IMR-90 (cell line): Measurements from ENCODE around the gene PXK. TPM values are rescaled to one million over a fixed set of nuclear protein-coding genes. Genes with fewer than 3 reads are reported as not detected.

Experiments
- ATAC-seq: fragments of 200-7000 bp; cut with Tn5 transposase; 2 replicates; pipeline ENCODE4 v1.9.1; 2020; ENCODE audit warnings: low read depth, mild to moderate bottlenecking, moderate library complexity
- BruUV-seq: library from RNA; stranded (reverse); fragments of 400-500 nt; replicated peaks from 2 replicates; lab custom pipeline; 2021; lab: Mats Ljungman, UMichigan
- CTCF ChIA-PET: fragments of 300-600 bp; formaldehyde crosslinking; extraction: SDS; loops from one replicate; lab custom pipeline; 2021; ENCODE audit warnings: antibody characterized with exemption; lab: Yijun Ruan, JAX
- POLR2A ChIA-PET: fragments of 300-600 bp; sonication (Branson Sonifier 250); formaldehyde crosslinking; loops from one replicate; lab custom pipeline; 2022; ENCODE audit warnings: antibody characterized with exemption; ENCODE audit not compliant: unreplicated experiment; lab: Charles Lee
- DNase-seq: peaks from one replicate; pipeline ENCODE4 v3.0.0; 2013
- H2AFZ ChIP-seq: replicated peaks from 2 replicates; pipeline ENCODE3; 2013; ENCODE audit warnings: low read length, mild to moderate bottlenecking; ENCODE audit not compliant: poor library complexity
- H2AK5ac ChIP-seq: 2 replicates; pipeline ENCODE4 v1.6.1; 2013; ENCODE audit warnings: low read depth, low read length, inconsistent platforms
- H2AK9ac ChIP-seq: replicated peaks from 2 replicates; pipeline ENCODE3; 2013; ENCODE audit warnings: mild to moderate bottlenecking, low read depth, low read length, moderate library complexity; ENCODE audit not compliant: poor library complexity
- H2BK120ac ChIP-seq: 2 replicates; pipeline ENCODE4 v1.6.1; 2013; ENCODE audit warnings: low read depth, low read length, inconsistent platforms
- H2BK15ac ChIP-seq: 3 replicates; pipeline ENCODE4 v1.6.1; 2013; ENCODE audit warnings: low read depth, low read length, inconsistent platforms
- H2BK20ac ChIP-seq: 2 replicates; pipeline ENCODE4 v1.6.1; 2013; ENCODE audit warnings: low read depth, mild to moderate bottlenecking, inconsistent platforms, low read length, moderate library complexity
- H2BK5ac ChIP-seq: 2 replicates; pipeline ENCODE4 v1.6.1; 2013; ENCODE audit warnings: mild to moderate bottlenecking, low read depth, low read length, inconsistent platforms; ENCODE audit not compliant: poor library complexity, severe bottlenecking
- H3K14ac ChIP-seq: replicated peaks from 2 replicates; pipeline ENCODE4 v1.6.1; 2013; ENCODE audit warnings: low read depth, low read length, inconsistent platforms
- H3K18ac ChIP-seq: 2 replicates; pipeline ENCODE4 v1.6.1; 2013; ENCODE audit warnings: low read depth, low read length, control low read depth
- H3K23ac ChIP-seq: 2 replicates; pipeline ENCODE4 v1.6.1; 2013; ENCODE audit warnings: low read depth, low read length, inconsistent platforms
- H3K27ac ChIP-seq: 2 replicates; pipeline ENCODE4 v1.5.1; 2013; ENCODE audit warnings: mild to moderate bottlenecking, control low read depth, low read length; ENCODE audit not compliant: insufficient read depth
- H3K27me3 ChIP-seq: 2 replicates; pipeline ENCODE4 v1.6.1; 2013; ENCODE audit warnings: low read length; ENCODE audit not compliant: control insufficient read depth, insufficient read depth
- H3K36me3 ChIP-seq: 2 replicates; pipeline ENCODE4 v1.6.1; 2013; ENCODE audit warnings: low read length, mixed read lengths; ENCODE audit not compliant: control insufficient read depth, insufficient read depth
- H3K4ac ChIP-seq: 2 replicates; pipeline ENCODE4 v1.6.1; 2013; ENCODE audit warnings: low read depth, low read length, inconsistent platforms
- H3K4me1 ChIP-seq: 2 replicates; pipeline ENCODE4 v1.6.1; 2013; ENCODE audit warnings: low read length, mixed read lengths; ENCODE audit not compliant: control insufficient read depth, insufficient read depth
- H3K4me2 ChIP-seq: 2 replicates; pipeline ENCODE4 v1.6.1; 2013; ENCODE audit warnings: low read depth, mild to moderate bottlenecking, control low read depth, low read length, moderate library complexity
- H3K4me3 ChIP-seq: 2 replicates; pipeline ENCODE4 v1.5.1; 2013; ENCODE audit warnings: low read depth, mild to moderate bottlenecking, control low read depth, low read length, moderate library complexity; ENCODE audit not compliant: insufficient read depth
- H3K56ac ChIP-seq: 2 replicates; pipeline ENCODE4 v1.6.1; 2013; ENCODE audit warnings: low read length, inconsistent platforms; ENCODE audit not compliant: insufficient read depth; ENCODE audit errors: extremely low read depth
- H3K79me1 ChIP-seq, 2 experiments: 2 replicates each; pipeline ENCODE4 v1.6.1; 2013; ENCODE audit warnings: low read length in 2 of 2, inconsistent platforms in 1 of 2, low read depth in 1 of 2
- H3K9ac ChIP-seq: 2 replicates; pipeline ENCODE4 v1.6.1; 2013; ENCODE audit warnings: low read depth, low read length, control low read depth
- H3K9me1 ChIP-seq: 2 replicates; pipeline ENCODE4 v1.6.1; 2013; ENCODE audit warnings: low read length, inconsistent platforms; ENCODE audit not compliant: insufficient read depth
- H3K9me3 ChIP-seq: 2 replicates; pipeline ENCODE4 v1.6.1; 2013; ENCODE audit warnings: low read length; ENCODE audit not compliant: control insufficient read depth, insufficient read depth
- H4K20me1 ChIP-seq: 2 replicates; pipeline ENCODE4 v1.6.1; 2013; ENCODE audit warnings: low read length, inconsistent platforms; ENCODE audit not compliant: insufficient read depth
- H4K5ac ChIP-seq: 2 replicates; pipeline ENCODE4 v1.6.1; 2013; ENCODE audit warnings: mild to moderate bottlenecking, low read depth, low read length, control low read depth
- H4K8ac ChIP-seq, 2 experiments: 2 replicates each; pipeline ENCODE4 v1.6.1; 2013; ENCODE audit warnings: low read depth in 2 of 2, low read length in 2 of 2, control low read depth in 1 of 2, inconsistent platforms in 1 of 2
- H4K91ac ChIP-seq: 2 replicates; pipeline ENCODE4 v1.6.1; 2013; ENCODE audit warnings: low read depth, low read length, inconsistent platforms; ENCODE audit not compliant: insufficient read depth
- MAFK ChIP-seq: IDR thresholded peaks from 2 replicates; pipeline ENCODE4 v1.6.1; 2012; ENCODE audit warnings: low read depth, low read length, improper control_type of control experiment
- MAZ ChIP-seq: IDR thresholded peaks from 2 replicates; pipeline ENCODE4 v1.6.1; 2012; ENCODE audit warnings: low read depth, mild to moderate bottlenecking, low read length, improper control_type of control experiment, moderate library complexity, borderline replicate concordance
- MXI1 ChIP-seq: IDR thresholded peaks from 2 replicates; pipeline ENCODE4 v1.6.1; 2012; ENCODE audit warnings: low read depth, mild to moderate bottlenecking, low read length, moderate library complexity, borderline replicate concordance
- RCOR1 ChIP-seq: IDR thresholded peaks from 2 replicates; pipeline ENCODE4 v1.6.1; 2012; ENCODE audit warnings: mild to moderate bottlenecking, low read length, improper control_type of control experiment; ENCODE audit not compliant: insufficient replicate concordance
- RFX5 ChIP-seq: IDR thresholded peaks from 2 replicates; pipeline ENCODE4 v1.8.0; 2012; ENCODE audit warnings: low read depth, mild to moderate bottlenecking, low read length, moderate library complexity
- WGBS, 2 experiments: methylation state at CpG; one replicate each; pipeline versions ENCODE4 v1.1.5 to v1.1.7; 2013; ENCODE audit warnings: missing lambda C conversion rate in 2 of 2; ENCODE audit not compliant: insufficient read length in 1 of 2; ENCODE audit errors: extremely low coverage in 2 of 2; 5-methylcytosine and 5-hydroxymethylcytosine counted together
- dilution Hi-C: fragments of 300-500 bp; cut with HindIII; formaldehyde crosslinking; loops from one replicate; pipeline ENCODE4 v1.14.3; 2018; ENCODE audit warnings: low sequenced_read_pairs; ENCODE audit not compliant: unreplicated experiment
- in situ Hi-C: fragments of 300-500 bp; cut with MboI; formaldehyde crosslinking; loops from 3 replicates; pipeline ENCODE4 v1.14.3; 2019; ENCODE audit warnings: low sequenced_read_pairs, inconsistent platforms, mixed read lengths
- intact Hi-C: fragments of 100-400 bp; cut with micrococcal nuclease; formaldehyde crosslinking; loops from 2 replicates; pipeline ENCODE4 v1.10.0; 2022
- polyA plus RNA-seq, 3 experiments: library from polyadenylated mRNA; depleted of rRNA; stranded (reverse); fragments of >200 nt; gene quantifications; 2 replicates each; pipeline ENCODE4 v1.2.3, GENCODE V29; 2012; ENCODE audit warnings: low replicate concordance in 1 of 3
- total RNA-seq: library from RNA; depleted of rRNA; stranded (reverse); fragments of >200 nt; gene quantifications from 2 replicates; pipeline ENCODE4 v1.2.3, GENCODE V29; 2012
- TF ChIP-seq, protein P1 (sequence below): fragments of 150-350 bp; IDR thresholded peaks from 2 replicates; pipeline ENCODE4 v1.6.1; 2017; ENCODE audit warnings: mild to moderate bottlenecking, antibody characterized with exemption, low read length, low read depth

Gene PXK
- total and polyA plus RNA-seq, 2 of the 4 experiments (the other 2 are of a cell fraction) = 14.3 to 17.7 TPM

DNA sequence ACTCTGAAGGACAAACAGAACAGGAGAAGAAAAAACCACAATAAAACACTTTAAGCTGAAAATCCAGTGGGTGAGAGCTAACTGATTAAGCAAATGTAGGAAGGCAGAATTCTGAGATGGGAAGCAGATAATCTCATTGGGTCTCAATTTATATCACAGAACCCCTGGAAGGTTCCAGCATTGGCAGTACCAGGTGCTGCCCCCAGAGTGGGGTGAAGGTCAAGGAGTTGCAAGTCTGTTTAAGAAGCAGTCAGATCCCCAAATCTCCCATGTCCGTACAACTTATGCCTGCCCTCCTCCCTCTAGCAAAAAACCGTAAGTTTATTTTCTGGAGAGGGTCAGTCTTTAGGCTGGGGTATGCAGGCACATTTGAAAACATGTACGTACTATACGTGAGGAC lies 45.1 kb downstream of the PXK start:
- Histone ChIP-seq H3K14ac (0 out of 2 replicates have a peak overlapping the region, but pooled peaks have one; percentile 8), H2AK9ac (no peak overlapping the region), H3K4me2 (no peak overlapping the region), H2BK20ac (peak overlapping the region; percentile 23; the same call in 1 of the 2 replicates), H3K4ac (no peak overlapping the region), H3K36me3 (peaks cover 6% of the 10 kb centered on the region; the same call in 1 of the 2 replicates), H4K20me1 (no peaks in the 10 kb centered on the region), H3K18ac (no peak overlapping the region), H3K9me3 (no peaks in the 10 kb centered on the region), H3K27ac (no peak overlapping the region), H4K5ac (no peak overlapping the region), H3K79me1 (peaks cover 0 to 35% of the 10 kb centered on the region in 2 experiments; a peak in 3 of 4 replicates), H2BK120ac (no peak overlapping the region), H3K4me1 (peaks cover 4% of the 10 kb centered on the region), H3K56ac (no peak overlapping the region), H3K23ac (no peak overlapping the region), H3K9me1 (peaks cover 10% of the 10 kb centered on the region), H2AK5ac (no peak overlapping the region), H2AFZ (no peak overlapping the region), H3K4me3 (no peak overlapping the region), H2BK15ac (no peak overlapping the region), H3K27me3 (no peaks in the 10 kb centered on the region), H4K8ac (no peak overlapping the region), H4K91ac (no peak overlapping the region; the same call in 1 of the 2 replicates), H3K9ac (no peak overlapping the region), H2BK5ac (no peak overlapping the region)
- BruUV-seq = no TSS peak
- ATAC-seq = no peak
- dilution Hi-C loops (no loop called here), in situ Hi-C loops (no loop called here), intact Hi-C loops (no loop called here)
- no peak for DNase-seq
- no CpG with 5 or more reads among the region's 4 CpGs for WGBS, 2 experiments
- CTCF ChIA-PET = interaction anchor here (0.6 kb wide), 1 partner anchor 11 kb away, joined by 3 read pairs; no protein-coding TSS in a partner anchor
- TF ChIP-seq MAZ (no peak), RFX5 (no peak), MXI1 (no peak), RCOR1 (no peak), MAFK (no peak)
- TF ChIP-seq, protein P1, sequence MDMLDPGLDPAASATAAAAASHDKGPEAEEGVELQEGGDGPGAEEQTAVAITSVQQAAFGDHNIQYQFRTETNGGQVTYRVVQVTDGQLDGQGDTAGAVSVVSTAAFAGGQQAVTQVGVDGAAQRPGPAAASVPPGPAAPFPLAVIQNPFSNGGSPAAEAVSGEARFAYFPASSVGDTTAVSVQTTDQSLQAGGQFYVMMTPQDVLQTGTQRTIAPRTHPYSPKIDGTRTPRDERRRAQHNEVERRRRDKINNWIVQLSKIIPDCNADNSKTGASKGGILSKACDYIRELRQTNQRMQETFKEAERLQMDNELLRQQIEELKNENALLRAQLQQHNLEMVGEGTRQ = no peak
- POLR2A ChIA-PET = no interaction called here
